Tibial artery (tissue), 4 donors: ENCODE results near the gene CEP44.

Experiments used
- DNase-seq, 2 donors: peaks; one replicate each; pipeline ENCODE4 v3.0.0-alpha.2; 2019
- H3K27ac ChIP-seq, 2 donors: fragments of 200-600 bp; sonication (generic) in 1 of 2; 1 replicate in 1 of 2; 2 replicates in 1 of 2; pipeline ENCODE4 v1.5.1; 2018 to 2019; ENCODE audit warnings: mild to moderate bottlenecking in 1 of 2
- H3K27me3 ChIP-seq, 2 donors: fragments of 200-600 bp; sonication (generic) in 1 of 2; one replicate each; pipeline versions ENCODE4 v1.5.1 to v1.6.0; 2016 to 2019
- H3K36me3 ChIP-seq, 3 donors: fragments of 200-600 bp; sonication (generic) in 2 of 3; one replicate each; pipeline ENCODE4 v1.5.1; 2016 to 2019; ENCODE audit warnings: mild to moderate bottlenecking in 2 of 3
- H3K4me1 ChIP-seq, 4 donors: fragments of 200-600 bp; sonication (generic) in 2 of 4; 1 replicate in 3 of 4; 2 replicates in 1 of 4; pipeline ENCODE4 v1.5.1; 2016 to 2019
- H3K4me3 ChIP-seq, 2 donors: fragments of 200-600 bp; sonication (generic) in 1 of 2; 1 replicate in 1 of 2; 2 replicates in 1 of 2; pipeline ENCODE4 v1.5.1; 2018 to 2019; ENCODE audit warnings: mild to moderate bottlenecking in 2 of 2
- H3K9me3 ChIP-seq, 3 donors: fragments of 200-600 bp; sonication (generic) in 1 of 3; one replicate each; pipeline ENCODE4 v1.5.1; 2016 to 2019
- CTCF ChIP-seq, 2 experiments: fragments of 200-600 bp in 1 of 2; fragments of 450-650 bp in 1 of 2; IDR thresholded peaks; one replicate each; pipeline ENCODE4 v1.5.1; 2017 to 2019; ENCODE audit warnings: antibody characterized with exemption in 2 of 2, mild to moderate bottlenecking in 1 of 2, moderate library complexity in 1 of 2
- intact Hi-C: fragments of 100-400 bp; cut with DNase I; formaldehyde crosslinking; loops from one replicate; pipeline ENCODE4 v1.15.0; 2023; ENCODE audit warnings: low total_unique reads

Gene CEP44

GRCh38 chr4:174266416-174266815 is 17.3 kb upstream of the CEP44 start:
- Histone ChIP-seq H3K9me3 (no peaks in the 10 kb centered on the region), H3K27me3 (no peaks in the 10 kb centered on the region), H3K4me3 (no peak overlapping the region), H3K36me3 (no peaks in the 10 kb centered on the region), H3K4me1 (peaks cover 0 to 4% (median 0%) of the 10 kb centered on the region in 4 donors), H3K27ac (no peak overlapping the region)
- intact Hi-C loops: no loop called here
- TF ChIP-seq CTCF (IDR thresholded peaks at IDR 0.05): no peak
- DNase-seq: no peak

GRCh38 chr4:174273930-174274329 is 9.8 kb upstream of the CEP44 start:
- no peaks in the 10 kb centered on the region for H3K9me3 ChIP-seq
- no peak for TF ChIP-seq CTCF (IDR thresholded peaks at IDR 0.05)
- intact Hi-C loops: no loop called here

GRCh38 chr4:174274436-174274835 is 9.3 kb upstream of the CEP44 start:
- Histone ChIP-seq H3K36me3 (no peaks in the 10 kb centered on the region), H3K27me3 (no peaks in the 10 kb centered on the region), H3K9me3 (no peaks in the 10 kb centered on the region), H3K4me3 (no peak overlapping the region), H3K4me1 (peaks cover 0 to 5% (median 0%) of the 10 kb centered on the region in 4 donors), H3K27ac (no peak overlapping the region)
- no peak for DNase-seq
- no peak for TF ChIP-seq CTCF (IDR thresholded peaks at IDR 0.05)
- intact Hi-C loops: no loop called here

More at GRCh38 chr4:174273930-174274329, 9.8 kb upstream of the CEP44 start:
- Histone ChIP-seq H3K4me3 (no peak overlapping the region), H3K27ac (no peak overlapping the region), H3K4me1 (peaks cover 0 to 5% (median 0%) of the 10 kb centered on the region in 4 donors), H3K36me3 (no peaks in the 10 kb centered on the region), H3K27me3 (no peaks in the 10 kb centered on the region)
- no peak for DNase-seq

GRCh38 chr4:174275101-174275500 is 8.6 kb upstream of the CEP44 start:
- intact Hi-C loops: no loop called here
- no peak overlapping the region for H3K4me3 ChIP-seq
- TF ChIP-seq CTCF (IDR thresholded peaks at IDR 0.05): no peak
- H3K9me3 ChIP-seq: no peaks in the 10 kb centered on the region
- H3K27me3 ChIP-seq: no peaks in the 10 kb centered on the region
- H3K27ac ChIP-seq: no peak overlapping the region
- DNase-seq: no peak
- no peaks in the 10 kb centered on the region for H3K36me3 ChIP-seq
- peaks cover 0 to 5% (median 0%) of the 10 kb centered on the region in 4 donors for H3K4me1 ChIP-seq

GRCh38 chr4:174277433-174277832 is 6.3 kb upstream of the CEP44 start:
- Histone ChIP-seq H3K36me3 (no peaks in the 10 kb centered on the region), H3K4me1 (peaks cover 0 to 25% (median 10%) of the 10 kb centered on the region in 4 donors), H3K9me3 (no peaks in the 10 kb centered on the region), H3K4me3 (no peak overlapping the region), H3K27ac (no peak overlapping the region), H3K27me3 (no peaks in the 10 kb centered on the region)
- no peak for TF ChIP-seq CTCF (IDR thresholded peaks at IDR 0.05)
- DNase-seq: no peak
- intact Hi-C loops: no loop called here

GRCh38 chr4:174278467-174278866 is 5.2 kb upstream of the CEP44 start:
- H3K27me3 ChIP-seq: no peaks in the 10 kb centered on the region
- H3K4me1 ChIP-seq: peaks cover 0 to 26% (median 10%) of the 10 kb centered on the region in 4 donors
- H3K36me3 ChIP-seq: no peaks in the 10 kb centered on the region
- DNase-seq: no peak
- no peak overlapping the region for H3K27ac ChIP-seq
- no peak for TF ChIP-seq CTCF (IDR thresholded peaks at IDR 0.05)
- H3K4me3 ChIP-seq: no peak overlapping the region
- intact Hi-C loops: no loop called here
- H3K9me3 ChIP-seq: no peaks in the 10 kb centered on the region
